ENCODE data around the gene VSIG2.

DNA sequence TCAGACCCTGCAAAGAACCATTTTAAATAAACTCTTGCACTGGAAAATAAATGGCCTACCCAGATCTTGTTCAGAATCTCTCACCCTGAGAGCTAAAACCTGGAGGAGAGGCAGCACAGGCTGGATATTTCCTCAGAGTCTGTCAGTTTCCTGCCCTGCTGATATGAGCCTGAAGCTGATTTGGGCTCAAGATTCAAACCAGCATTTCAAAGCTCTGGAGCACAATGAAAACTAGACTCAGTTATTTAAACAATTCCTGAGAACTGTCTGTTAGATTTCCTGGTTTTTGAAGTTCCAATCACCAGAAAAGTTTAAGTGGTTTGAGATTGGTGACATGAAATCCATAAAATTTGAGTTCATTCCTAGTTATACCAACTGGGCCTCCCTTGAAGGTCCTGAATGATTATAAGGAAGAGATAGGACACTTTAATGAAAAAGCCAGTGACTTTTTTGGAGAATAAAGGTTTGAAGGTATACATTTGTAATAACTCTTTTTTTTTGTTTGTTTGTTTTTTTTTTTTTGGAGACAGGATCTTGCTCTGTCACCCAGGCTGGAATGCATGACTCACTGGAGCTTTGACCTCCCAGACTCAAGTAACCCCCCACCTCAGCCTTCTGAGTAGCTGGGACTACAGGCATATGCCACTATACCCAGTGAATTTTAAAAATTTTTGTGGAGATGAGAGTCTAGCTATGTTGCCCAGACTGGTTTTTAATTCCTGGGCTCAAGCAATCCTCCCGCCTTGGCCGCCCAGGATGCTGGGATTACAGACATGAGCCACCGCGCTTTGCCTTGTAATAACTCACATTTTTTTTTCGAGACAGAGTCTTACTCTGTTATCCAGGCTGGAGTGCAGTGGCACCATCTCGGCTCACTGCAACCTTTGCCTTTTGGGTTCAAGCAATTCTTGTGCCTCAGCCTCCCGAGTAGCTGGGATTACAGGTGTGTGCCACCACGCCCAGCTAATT lies 18.0 kb upstream of the VSIG2 start:
- no peak for TF ChIP-seq CTCF (conservative IDR thresholded peaks at IDR 0.05 in 1 of 2, IDR thresholded peaks at IDR 0.05 in 1 of 2; ENCODE audit: low read depth in 1 of 2, low read length in 2 of 2)
- no peak for TF ChIP-seq EZH2 (IDR thresholded peaks at IDR 0.05; ENCODE audit: low read length, missing control alignments)

Data from fibroblast of lung (primary cell).